Adipose tissue (tissue), 3 donors: ENCODE results near the gene STXBP6. TPM values are rescaled to one million over a fixed set of nuclear protein-coding genes. Genes with fewer than 3 reads are reported as not detected.
"Not testable (repeated sequence)": the region's sequence is repeated elsewhere in the genome, so short reads cannot be mapped to it uniquely, and the experiment has no call there.

Experiments
- H3K27ac ChIP-seq: one replicate; pipeline ENCODE4 v1.5.1; 2013; ENCODE audit warnings: low read depth, low read length
- WGBS, 3 donors: extraction: QIAGEN DNeasy Blood & Tissue Kit; methylation state at CpG; one replicate each; pipeline ENCODE4 v1.1.7; 2013; 5-methylcytosine and 5-hydroxymethylcytosine counted together
- polyA plus RNA-seq, 3 donors: library from polyadenylated mRNA; stranded (reverse); fragments of 200-250 nt; gene quantifications; one replicate each; pipeline ENCODE4 v1.2.3, GENCODE V29; 2013
- donor health status: healthy with polysubstance abuse.
- donor health status: Bipolar disorder and iron deficiency.
- donor health status: healthy.

Gene STXBP6
- polyA plus RNA-seq, 3 donors: 3.3 to 31.2 (median 11.4) TPM

DNA sequence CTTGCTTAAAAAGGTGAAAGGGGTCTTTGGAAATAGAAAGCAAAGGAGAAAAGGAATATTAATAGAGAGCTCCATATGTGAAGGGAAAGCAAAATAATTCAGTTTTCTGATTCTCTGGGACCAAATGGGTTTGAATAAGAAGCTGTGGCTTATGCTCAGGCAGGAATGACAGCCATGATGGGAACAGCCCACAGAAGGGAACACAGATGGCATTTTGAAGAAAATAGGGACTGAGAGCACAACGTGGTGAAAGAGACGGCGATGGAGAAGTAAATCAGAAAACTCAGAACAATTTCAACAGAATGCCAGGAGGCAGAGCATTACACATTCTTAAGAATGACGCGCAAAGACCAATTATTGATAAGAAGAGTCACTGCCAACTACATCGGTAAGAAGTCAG lies 102.8 kb downstream of the STXBP6 start:
- no peak overlapping the region for H3K27ac ChIP-seq
- 85 to 92% (median 87%) methylated on average over 6 of the region's 6 CpGs for WGBS, 3 donors

DNA sequence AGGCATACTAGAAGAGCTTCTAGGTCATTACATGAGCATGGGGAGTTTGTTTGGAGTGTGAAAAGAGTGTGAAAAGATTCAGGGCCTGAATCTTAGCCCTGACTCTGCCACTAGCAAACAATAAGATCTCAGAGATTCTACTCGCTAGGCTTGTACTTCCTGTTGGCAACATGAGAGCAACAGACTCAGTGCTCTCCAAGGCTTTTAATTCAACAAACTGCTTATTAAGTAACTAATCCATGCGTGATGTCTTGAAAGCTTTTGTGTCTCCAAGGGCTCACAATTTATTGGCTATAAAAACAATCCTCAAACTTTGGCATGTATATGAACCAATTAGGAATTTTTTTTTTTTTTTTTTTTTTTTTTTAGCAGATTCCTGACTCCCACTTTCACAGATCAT lies 105.1 kb downstream of the STXBP6 start:
- no peak overlapping the region for H3K27ac ChIP-seq
- 24 to 38% (median 32%) methylated on average over 2 of the region's 2 CpGs for WGBS, 3 donors

DNA sequence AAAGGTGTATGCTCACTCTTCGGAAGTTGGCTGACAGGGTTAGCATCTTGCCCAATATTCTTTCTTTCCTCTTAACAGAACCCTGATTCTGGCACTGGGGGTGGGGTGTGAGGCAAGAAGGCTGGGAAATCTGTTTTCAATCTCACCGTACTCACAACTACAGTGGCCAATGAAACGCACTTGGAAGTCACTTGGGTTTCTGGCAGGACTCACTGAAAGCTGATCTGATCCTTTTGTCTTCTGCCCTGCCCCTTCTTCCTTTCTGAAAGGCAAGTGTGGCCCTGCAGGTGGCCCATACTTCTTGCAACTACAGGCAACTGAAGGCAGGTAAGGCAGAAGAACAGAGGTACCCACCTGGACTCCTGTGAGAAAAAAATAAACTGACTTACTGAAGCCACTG lies 106.9 kb downstream of the STXBP6 start:
- 29 to 64% (median 38%) methylated on average over 3 of the region's 3 CpGs for WGBS, 3 donors
- no peak overlapping the region for H3K27ac ChIP-seq

DNA sequence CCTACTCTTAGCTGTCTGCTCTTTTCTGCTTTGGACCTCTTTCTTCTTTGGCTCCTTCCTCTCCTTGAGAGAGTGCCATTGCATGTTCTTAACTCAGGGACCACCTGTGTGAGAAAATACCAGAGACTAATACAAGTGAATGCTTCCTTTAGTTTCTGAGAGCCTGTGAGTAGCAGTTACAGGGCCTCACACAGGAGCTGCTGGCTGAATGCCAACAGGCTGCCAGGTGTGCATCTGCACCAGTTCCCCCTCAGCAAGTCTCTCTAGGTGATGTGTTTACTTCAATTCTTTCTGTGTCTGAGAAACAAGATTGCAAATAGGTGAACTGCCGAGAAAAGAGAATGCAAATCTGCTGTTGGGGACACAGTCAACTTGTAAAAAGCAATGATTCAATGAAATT lies 108.2 kb downstream of the STXBP6 start:
- H3K27ac ChIP-seq: no peak overlapping the region
- 36 to 95% (median 95%) methylated on average over 1 of the region's 1 CpG for WGBS, 3 donors

DNA sequence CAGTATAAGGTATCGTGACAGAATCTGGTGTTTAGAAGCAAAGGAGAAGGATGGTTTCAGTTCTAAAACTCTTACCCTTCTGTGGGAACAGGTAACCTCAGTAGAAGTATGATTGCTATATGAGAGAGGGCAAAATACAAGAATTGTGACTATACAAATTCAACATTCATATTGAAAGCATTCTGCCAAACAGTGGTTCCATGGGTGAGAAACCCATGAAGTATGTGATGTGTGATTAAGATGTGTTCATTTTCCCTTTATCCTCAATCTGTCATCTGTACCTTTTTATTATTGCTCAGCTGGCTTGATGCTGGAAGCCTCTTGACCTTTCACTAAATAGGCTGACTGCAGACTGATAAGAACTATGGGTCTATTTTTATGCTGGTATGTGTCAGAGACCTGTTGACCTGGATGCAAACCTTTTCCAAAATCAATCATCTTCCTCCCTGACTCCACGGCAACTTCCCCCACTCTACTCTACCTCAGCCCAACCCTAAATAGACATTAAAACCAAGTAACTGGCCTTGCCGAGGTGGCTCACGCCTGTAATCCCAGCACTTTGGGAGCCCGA lies 109.6 kb downstream of the STXBP6 start:
- H3K27ac ChIP-seq: no peak overlapping the region
- 67 to 91% (median 87%) methylated on average over 5 of the region's 5 CpGs for WGBS, 3 donors

DNA sequence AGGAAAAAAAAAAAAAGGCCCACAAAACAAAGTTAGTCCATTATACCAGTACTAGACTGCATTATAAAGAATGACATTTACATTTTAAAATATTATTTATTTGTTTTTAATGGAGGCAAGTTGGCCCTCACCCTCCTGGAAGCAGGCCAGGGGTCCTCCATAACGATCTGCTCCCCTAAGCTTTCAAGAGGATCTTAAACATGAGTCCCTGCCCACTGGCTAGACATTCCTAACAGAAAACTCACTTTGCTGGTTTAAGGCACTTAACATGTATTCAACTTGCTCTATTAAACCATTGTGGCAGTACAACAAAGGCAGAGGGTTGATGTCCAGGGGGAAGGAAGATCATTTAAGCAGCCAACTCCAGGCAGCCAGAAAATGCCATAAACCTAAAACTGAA lies 111.4 kb downstream of the STXBP6 start:
- WGBS, 3 donors: 53 to 71% (median 60%) methylated on average over 1 of the region's 1 CpG
- no peak overlapping the region for H3K27ac ChIP-seq

DNA sequence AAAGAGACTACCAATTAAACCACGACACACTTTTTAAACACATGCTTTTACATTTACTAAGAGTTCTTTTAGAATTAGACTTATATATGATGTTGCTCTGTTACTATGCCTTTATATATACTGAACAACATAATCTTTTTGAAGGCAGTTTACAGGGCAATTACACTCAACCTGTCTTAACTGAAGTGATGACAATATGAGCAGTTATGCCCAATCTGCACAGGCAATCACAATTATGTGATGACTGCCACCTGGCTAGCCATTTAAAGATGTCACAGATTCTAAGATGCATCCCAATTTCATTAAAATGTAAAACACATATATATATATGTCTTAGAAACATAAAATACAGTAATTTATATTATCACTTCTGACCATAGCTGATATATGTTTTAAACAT lies 112.6 kb downstream of the STXBP6 start:
- H3K27ac ChIP-seq: no peak overlapping the region
- 93 to 95% (median 94%) methylated on average over 1 of the region's 1 CpG for WGBS, 3 donors

DNA sequence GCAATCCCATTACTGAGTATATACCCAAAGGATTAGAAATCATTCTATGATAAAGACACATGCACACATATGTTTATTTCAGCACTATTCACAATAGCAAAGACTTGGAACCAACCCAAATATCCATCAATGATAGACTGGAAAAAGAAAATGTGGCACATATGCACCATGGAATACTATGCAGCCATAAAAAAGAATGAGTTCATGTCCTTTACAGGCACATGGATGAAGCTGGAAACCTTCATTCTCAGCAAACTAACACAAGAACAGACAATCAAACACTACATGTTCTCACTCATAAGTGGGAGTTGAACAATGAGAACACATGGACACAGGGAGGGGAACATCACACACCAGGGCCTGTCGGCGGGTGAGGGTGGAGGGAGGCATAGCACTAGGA lies 113.2 kb downstream of the STXBP6 start:
- WGBS, 3 donors: 95 to 98% (median 96%) methylated on average over 2 of the region's 2 CpGs

DNA sequence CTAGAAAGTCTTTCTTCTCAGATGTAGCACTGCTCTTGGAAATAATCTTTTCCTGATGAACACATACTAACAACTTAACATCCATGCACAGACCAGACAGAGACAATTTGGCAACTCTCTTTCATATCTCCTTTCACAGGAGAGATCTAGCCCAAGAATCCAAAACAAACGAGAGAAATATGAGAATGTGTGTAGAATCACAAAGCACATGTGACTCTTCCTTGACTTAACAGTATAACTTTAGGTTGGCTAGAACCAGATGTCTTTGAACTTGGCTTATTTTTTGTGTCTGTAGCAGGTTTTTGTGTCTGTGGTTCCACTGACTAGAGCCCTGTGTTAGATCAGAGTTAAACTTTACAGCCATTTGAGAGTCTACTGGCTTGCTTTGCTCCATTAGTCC lies 114.2 kb downstream of the STXBP6 start:
- 41 to 70% (median 69%) methylated on average over 1 of the region's 1 CpG for WGBS, 3 donors
- H3K27ac ChIP-seq: no peak overlapping the region

More for the DNA sequence above, 113.2 kb downstream of the STXBP6 start:
- not testable (repeated sequence) for H3K27ac ChIP-seq

DNA sequence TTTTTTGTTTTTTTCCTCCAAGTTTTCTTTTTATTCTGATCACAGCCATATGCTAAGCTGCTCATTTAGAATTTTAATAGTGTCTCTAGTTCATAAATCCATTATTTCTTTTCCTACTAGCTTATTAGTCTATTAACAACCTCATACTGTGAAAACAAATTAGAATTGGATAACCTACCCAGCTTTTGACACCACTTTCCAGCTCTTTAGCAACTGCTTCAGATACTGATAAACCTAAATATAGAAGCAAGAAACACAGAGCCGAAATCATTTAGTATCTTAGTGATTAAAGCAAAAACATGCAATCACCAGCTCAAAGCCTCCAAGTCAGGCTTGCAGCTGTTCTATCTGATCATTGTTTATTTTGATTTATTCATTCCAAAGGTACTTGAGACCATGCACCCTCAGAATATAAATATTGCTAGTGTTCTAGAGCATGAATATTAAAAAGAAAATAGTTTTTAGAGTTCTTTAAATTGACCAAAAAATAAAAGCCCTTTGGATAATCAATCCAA lies 121.5 kb downstream of the STXBP6 start:
- no peak overlapping the region for H3K27ac ChIP-seq
- 28 to 55% (median 49%) methylated on average over 1 of the region's 1 CpG for WGBS, 3 donors

DNA sequence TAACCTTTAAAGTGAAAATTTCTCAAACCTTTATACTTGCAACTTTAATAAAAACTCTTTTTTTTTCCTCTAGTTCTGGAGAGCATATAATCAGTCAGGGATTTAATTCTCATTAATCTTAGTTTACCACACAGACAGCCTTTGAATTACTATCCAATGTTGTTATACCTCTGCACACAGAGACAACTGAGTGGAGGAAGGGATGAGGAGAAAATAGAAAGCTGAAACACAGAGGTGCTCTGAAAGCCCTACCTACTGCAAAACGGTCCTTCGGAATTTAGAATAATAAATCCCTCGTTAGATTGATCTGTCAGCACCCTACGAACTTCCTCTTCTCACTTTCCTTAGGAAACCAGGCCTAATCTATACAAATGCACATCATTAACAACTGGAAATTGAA lies 122.1 kb downstream of the STXBP6 start:
- no peak overlapping the region for H3K27ac ChIP-seq
- WGBS, 3 donors: 20 to 39% (median 33%) methylated on average over 4 of the region's 4 CpGs

DNA sequence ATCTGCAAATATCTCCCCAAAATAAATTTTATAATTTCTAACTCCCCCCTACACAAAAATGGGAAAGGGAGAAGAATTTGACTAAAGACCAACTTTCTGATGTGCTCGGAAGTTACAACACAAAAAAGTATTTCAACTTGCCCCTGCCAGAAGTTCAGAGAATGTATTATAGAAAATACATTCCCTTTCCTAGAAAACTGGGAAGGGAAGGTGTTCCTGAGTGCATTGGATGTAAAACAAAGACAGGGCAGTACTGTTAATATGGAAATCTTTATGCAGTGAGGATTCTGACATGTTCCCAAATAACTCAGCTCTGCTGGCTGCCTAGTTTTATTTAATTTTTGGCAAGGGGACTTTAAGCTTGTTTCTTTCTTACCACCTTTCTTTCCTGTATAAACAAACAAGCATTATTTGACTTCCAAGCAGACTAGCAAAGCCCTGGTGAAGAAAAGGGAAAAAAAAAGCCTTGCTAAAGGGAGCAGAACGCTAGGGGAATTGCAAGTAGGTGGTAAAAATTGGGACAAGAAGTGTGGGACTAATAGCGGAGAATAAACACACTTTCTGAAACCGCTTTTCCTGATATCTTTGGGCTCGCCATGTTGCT lies 124.1 kb downstream of the STXBP6 start:
- H3K27ac ChIP-seq: no peak overlapping the region
- 86 to 91% (median 90%) methylated on average over 5 of the region's 5 CpGs for WGBS, 3 donors

DNA sequence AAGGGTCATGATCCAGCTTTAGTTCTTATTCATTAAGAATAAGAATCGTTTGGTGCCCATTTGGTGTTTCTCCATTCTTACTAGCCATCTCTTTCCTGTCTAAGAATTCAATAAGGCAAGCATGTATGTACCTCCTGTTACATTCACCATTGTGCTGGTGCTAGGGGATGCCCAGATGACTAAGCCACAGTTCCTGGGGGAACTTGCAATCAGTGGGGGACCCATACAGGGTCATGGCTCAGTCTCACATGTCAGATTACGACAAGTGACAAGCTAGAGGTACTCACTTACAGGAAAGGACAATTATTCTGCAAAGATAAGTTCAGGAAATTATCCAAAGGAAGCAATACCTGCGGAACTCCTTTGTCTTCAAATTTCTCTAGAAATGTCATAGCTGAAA lies 125.4 kb downstream of the STXBP6 start:
- no peak overlapping the region for H3K27ac ChIP-seq
- WGBS, 3 donors: 71 to 79% (median 75%) methylated on average over 3 of the region's 3 CpGs

DNA sequence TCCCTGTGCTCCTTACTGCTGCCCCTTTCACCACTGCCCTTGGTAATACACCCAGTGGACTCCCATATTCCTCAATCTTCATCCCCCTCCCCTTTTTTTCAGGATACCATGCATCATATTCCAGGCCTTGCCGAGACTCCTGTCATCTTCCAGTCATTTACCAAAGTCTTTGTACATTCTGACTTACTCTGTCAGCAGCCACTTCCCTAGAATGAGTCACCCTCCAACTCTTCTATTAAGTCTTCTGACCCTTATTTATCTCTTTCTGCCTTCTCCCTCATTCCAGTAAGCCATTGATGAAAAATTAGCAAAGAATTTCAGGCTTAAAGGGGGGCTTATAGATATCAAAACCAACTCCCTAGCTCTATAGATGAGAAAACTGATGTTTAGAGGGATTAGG lies 128.0 kb downstream of the STXBP6 start:
- H3K27ac ChIP-seq: no peak overlapping the region
- WGBS, 3 donors: 91 to 100% (median 95%) methylated on average over 1 of the region's 1 CpG

DNA sequence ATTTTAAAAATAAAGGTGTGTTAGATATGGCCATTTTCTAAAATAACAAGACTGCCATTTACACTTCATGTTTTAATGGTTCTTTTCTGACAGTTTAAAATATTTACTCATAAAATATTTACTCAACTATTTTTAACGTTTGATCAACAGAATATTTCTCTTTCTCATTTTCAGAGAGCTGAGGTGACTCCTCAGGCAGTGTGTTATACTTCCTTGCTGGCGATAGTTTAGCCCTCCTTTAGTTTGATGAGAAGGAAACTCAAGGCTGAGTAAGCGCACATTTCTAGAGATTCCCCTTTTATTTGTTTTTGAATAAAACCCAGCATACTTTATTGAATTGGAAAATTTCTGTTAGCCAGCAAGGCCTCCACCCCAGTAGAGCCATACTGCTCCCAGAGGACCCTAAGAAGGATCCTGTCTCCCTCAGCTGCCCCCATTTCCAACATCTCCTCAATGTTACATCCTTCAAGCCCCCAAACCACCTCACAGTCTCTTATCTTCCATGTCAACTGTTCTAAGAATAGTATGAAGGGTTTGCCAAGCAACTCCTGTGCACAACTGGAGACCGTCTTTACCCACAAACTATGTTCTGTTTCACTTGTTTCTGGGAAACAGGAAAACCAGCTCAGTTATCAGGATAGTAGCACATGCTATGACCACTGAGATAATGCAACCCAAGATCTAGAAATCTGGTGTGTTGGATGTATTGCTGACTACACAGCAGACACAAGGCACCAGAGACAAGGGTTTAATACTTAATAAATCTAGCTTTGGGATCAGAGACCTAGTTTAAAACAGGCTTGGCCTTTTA lies 129.5 kb downstream of the STXBP6 start:
- WGBS, 3 donors: 40 to 78% (median 73%) methylated on average over 4 of the region's 4 CpGs
- no peak overlapping the region for H3K27ac ChIP-seq

DNA sequence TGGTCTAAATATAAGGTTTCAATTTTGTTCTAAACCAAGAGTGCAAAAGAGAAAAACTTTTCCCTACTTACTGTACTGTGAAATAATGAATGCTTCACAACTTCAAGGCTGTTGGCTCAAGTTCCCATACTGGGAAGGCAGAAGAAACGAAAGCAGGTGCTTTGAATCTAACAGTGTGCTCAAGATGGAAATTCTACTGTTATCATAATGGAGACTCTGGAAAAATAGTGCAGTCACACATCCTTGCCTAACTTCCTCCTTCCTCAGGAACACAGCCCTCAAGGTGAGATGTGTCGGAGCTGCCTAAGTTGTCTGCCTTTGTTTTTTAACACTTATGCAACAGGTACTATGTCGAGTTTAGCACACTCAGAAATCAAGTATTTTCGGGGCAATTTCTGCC lies 131.1 kb downstream of the STXBP6 start:
- H3K27ac ChIP-seq: no peak overlapping the region
- 44 to 64% (median 59%) methylated on average over 4 of the region's 4 CpGs for WGBS, 3 donors

DNA sequence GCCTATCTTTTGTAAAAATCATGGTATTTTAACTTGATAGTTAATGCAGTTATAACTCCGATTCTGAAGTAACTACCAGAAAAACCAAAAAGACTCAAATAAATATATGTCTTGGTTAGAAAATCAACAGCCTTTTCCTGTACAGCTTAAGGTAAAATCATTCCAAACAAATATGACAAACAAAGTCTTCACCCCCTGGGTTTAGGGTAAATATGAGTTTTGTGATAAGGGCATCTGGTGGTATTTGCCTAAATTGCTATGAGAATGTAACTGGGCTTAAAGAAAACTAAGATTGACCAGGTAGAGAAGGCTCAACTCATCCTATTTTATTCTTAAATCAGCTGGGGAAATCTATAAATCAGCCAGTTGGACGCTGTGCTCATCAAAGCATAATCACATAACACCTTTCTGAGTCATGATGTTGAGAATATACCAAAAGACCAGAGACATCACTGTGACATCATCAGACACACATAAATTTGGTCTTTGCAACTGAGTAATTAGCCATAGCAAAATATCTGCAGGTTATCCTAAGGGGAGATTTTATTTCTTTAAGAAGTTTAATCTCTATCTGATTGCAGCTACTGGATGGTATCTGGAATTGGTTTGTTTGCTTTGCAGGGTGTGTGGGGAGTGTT lies 133.9 kb downstream of the STXBP6 start:
- 57 to 97% (median 87%) methylated on average over 2 of the region's 2 CpGs for WGBS, 3 donors
- H3K27ac ChIP-seq: no peak overlapping the region

DNA sequence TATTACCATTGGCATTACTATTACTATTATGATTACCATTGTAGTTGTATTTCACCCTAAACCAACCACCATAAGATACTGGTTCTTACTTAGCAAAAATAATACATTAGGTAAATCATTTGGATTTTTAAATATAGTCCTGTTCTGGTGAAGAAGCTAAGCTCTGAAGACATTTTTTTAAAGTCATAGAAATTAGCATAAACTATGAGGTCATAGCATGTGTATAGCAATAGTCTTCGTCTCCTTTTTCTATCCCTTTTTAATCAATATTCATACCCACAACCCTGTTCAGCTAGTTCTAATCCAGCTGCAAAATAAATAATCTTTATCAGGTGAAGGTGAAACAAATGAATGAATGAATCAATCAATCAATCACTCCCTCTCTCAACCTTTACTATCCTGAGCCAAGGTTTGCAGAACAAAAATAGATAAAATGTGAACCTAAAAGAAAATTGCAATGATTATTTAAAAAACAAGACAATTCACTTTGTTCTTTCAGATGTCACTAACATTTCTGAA lies 134.5 kb downstream of the STXBP6 start:
- 32 to 91% (median 80%) methylated on average over 1 of the region's 1 CpG for WGBS, 3 donors

DNA sequence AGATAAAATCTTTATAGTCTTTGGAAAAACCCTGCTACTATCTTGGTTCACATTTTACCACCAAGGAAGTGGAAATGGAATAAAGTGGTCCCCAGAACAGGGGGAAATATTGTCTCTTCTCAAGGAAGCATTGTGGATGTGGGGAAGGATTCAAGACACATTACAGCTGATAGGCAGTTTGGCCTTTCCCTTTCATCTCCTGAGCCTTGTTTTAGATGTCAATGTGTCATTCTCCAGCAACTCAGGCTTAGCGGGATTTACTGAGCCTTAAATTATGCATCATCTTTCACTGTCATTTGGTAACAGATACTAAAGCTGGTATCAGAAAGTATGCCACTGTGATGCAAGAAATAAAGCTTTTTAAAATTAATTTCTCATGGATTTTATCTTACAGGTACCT lies 136.2 kb downstream of the STXBP6 start:
- WGBS, 3 donors: 87 to 96% (median 90%) methylated on average over 1 of the region's 1 CpG
- no peak overlapping the region for H3K27ac ChIP-seq

More for the DNA sequence above, 134.5 kb downstream of the STXBP6 start:
- H3K27ac ChIP-seq: no peak overlapping the region
